Measurements from ENCODE around the gene EGR1. TPM values are rescaled to one million over a fixed set of nuclear protein-coding genes. Genes with fewer than 3 reads are reported as not detected.

EGR1 gene
- total RNA-seq (2014; rRNA removed; shearing (Covaris generic)): 20.1 and 27.8 TPM in 2 replicates

DNA sequence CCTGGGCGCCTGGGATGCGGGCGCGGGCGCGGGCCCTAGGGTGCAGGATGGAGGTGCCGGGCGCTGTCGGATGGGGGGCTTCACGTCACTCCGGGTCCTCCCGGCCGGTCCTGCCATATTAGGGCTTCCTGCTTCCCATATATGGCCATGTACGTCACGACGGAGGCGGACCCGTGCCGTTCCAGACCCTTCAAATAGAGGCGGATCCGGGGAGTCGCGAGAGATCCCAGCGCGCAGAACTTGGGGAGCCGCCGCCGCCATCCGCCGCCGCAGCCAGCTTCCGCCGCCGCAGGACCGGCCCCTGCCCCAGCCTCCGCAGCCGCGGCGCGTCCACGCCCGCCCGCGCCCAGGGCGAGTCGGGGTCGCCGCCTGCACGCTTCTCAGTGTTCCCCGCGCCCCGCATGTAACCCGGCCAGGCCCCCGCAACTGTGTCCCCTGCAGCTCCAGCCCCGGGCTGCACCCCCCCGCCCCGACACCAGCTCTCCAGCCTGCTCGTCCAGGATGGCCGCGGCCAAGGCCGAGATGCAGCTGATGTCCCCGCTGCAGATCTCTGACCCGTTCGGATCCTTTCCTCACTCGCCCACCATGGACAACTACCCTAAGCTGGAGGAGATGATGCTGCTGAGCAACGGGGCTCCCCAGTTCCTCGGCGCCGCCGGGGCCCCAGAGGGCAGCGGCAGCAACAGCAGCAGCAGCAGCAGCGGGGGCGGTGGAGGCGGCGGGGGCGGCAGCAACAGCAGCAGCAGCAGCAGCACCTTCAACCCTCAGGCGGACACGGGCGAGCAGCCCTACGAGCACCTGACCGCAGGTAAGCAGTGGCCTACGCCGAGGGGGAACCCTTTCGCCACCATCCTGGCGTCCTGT lies at the start of gene EGR1:
Gene EGR1 (plus strand): TSS at position 219 of the 864 bp plus-strand sequence. CDS start 283 bp downstream, at position 502.
- peak; percentile 93 for DNase-seq (ENCODE audit: low spot score)

DNA sequence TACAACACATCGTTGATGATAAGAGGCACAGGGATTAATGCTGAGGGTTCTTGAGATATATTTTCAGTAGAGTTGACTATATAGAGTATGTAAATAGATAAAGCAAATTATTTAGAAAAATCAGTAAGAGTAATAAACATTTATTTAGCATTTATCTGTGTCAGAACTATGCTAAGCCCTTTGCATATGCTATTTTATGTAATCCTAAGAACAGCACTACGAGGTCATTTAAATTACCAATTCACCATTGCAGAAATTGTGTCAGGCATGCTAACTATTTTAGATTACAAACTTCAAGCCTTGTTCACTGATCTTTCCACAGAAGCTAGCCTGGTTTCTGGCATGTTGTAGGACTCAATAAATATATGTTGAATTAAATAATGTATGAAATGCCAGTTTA lies 46.8 kb upstream of the EGR1 start:
- DNase-seq (ENCODE audit: low spot score): no peak

DNA sequence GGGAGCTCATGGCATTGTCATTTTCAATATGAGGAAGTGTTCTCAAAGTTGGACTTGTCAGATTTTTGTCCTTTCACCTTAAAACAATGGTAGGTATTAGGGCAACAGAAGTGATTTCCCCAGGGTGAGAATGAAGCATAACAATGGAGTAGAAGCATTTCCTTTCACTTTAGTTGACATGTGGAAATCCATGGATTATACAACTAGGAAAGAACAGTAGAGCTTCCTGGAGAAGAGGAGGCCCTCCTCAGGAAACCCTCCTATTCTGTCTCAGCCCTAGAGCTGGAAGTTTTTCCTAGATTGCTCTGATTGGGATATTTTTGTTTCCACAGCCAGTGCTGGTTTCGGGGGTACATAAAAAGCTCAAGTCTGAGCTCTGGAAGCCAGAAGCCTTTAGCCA lies 40.2 kb upstream of the EGR1 start:
- no peak for DNase-seq (ENCODE audit: low spot score)

- DNase-seq (ENCODE audit: low spot score): no peak
Observed at GRCh38 chr5:138435943-138436342, 29.3 kb upstream of the EGR1 start.

DNA sequence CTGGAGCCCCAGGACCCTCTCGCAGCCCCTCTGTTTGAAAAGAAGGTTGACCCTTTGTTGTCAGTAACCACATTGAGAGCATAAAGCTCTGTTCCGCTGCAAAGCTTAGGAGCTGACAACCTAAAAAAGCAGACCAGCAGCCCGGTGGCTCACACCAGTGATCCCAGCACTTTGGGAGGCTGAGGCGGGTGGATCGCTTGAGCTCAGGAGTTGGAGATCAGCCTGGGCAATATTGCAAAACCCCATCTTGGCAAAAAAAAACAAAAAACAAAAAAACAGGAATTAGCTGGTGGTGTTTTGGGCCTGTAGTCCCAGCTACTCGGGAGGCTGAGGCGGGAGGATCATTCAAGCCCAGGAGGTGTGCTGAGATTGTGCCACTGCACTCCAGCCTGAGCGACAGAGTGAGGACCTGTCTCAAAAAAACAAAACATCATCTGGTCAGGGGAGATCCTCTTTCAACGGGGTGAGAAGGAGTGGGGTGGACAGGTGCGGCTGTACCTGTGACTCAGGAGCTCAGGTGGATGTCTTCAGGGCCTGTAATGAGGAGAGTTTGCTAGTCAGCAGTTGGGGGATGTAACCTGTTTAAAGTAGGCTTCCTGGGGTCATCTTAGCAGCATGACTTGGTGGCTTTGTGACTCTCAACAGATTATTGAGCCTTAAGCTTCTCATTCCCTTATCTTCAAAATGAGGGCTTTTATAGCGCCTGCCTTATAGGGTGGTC lies 27.1 kb upstream of the EGR1 start:
- DNase-seq (ENCODE audit: low spot score): no peak

GRCh38 chr5:138438724-138439476 lies 26.4 kb upstream of the EGR1 start, which contains the start of gene REEP2:
TSS of gene REEP2 (plus strand) at chr5:138439057. CDS start at chr5:138439209, 152 bp downstream.
- DNase-seq (ENCODE audit: low spot score): peak; percentile 26

- DNase-seq (ENCODE audit: low spot score): no peak
Observed at GRCh38 chr5:138439477-138440158, 25.7 kb upstream of the EGR1 start.

DNA sequence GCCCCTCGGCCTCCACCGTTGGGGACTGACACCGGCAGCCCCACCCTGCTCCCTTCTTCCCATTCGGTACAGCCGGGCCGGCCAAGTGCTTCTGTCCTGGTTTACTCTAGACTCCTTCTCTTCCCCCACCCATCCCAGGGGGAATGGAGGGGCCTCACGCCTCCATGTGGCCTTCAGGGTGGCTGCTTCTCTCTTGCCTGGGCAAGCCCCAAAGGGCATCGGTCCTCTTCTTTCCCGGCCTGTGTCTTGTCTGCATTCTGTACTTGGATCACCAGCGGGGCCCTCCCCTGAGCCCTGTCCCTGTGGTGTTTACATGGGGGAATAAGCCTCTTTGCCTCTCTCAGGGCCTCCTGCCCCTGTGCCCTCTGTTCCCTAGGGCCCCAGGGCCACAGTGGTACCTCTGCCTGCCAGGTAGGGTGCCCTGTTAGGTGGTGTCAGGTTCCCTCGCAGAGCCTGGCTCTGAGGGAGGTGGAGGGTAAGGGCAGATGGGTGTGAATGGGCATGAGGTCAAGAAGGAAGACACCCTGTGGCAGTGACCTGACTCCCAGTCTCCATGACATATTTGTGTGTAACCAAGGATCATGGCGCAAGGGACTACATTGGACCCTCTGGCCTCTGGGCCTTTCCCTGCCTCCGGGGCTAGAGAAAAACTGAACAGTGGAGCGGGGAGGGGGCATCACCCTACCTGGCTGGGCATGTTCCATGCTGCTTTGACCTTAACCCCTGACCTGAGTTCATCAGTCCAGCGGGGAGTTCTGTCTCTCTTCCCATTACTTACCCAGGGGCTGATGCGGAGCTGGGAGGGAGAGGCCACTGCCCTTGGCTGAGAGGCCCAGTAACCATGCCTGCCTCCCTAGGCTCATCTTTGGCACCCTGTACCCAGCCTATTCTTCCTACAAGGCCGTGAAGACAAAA lies 24.9 kb upstream of the EGR1 start:
- no peak for DNase-seq (ENCODE audit: low spot score)

GRCh38 chr5:138441221-138441620 lies 24.1 kb upstream of the EGR1 start:
- no peak for DNase-seq (ENCODE audit: low spot score)

DNA sequence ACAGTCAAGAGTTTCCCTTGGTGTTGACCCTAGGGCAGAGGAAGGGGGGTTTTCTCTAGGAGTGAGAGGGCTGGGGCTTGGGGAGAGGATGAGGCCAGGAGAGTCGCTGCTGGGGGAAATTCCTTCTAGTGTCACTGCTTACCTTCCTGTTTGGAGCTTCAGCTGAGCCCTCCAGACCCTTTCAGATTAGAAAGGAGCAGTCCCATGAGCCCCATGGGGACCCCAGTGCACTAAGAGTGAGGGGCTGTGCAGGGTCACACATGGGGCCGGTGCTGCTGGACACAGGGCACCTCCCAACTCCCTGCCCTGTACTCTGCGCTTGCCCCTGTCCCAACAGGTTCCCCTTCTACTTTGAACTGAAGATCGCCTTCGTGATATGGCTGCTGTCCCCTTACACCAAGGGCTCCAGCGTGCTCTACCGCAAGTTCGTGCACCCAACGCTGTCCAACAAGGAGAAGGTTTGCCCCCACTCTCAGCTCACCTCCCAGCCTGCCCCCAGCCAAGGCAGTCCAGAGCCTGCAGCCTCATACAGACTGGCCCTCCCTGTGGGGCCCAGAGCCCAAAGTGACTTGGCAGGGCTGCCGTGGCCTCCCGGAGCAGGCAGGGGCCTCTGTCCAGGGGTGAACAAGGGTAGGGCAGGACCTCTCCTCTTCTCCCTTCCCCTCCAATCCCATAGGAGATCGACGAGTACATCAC lies 21.1 kb upstream of the EGR1 start:
- DNase-seq (ENCODE audit: low spot score): no peak

- no peak for DNase-seq (ENCODE audit: low spot score)
Observed at GRCh38 chr5:138444774-138445546, 20.3 kb upstream of the EGR1 start.

GRCh38 chr5:138445547-138446271 lies 19.6 kb upstream of the EGR1 start:
- DNase-seq (ENCODE audit: low spot score): no peak

DNA sequence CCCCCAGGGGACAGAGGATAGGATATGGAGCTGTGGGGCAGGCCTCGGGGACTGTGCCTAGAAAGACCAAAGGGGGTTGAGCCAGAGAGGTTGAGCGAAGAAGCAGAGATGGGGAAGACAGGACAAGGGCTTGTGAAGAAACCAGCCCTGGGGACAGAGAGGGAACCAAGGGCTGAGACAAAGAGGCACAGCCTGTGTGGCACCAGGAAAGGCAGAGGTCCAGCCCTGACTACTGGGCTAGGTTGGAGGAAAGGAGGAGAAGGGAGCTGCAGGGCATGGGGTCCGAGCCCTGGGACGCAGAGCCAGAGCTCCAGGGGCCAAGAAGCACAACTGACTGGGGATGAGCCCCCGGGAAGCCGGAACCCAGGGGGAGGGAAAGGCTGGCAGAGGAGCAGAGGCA lies 17.2 kb upstream of the EGR1 start:
- DNase-seq (ENCODE audit: low spot score): no peak

DNA sequence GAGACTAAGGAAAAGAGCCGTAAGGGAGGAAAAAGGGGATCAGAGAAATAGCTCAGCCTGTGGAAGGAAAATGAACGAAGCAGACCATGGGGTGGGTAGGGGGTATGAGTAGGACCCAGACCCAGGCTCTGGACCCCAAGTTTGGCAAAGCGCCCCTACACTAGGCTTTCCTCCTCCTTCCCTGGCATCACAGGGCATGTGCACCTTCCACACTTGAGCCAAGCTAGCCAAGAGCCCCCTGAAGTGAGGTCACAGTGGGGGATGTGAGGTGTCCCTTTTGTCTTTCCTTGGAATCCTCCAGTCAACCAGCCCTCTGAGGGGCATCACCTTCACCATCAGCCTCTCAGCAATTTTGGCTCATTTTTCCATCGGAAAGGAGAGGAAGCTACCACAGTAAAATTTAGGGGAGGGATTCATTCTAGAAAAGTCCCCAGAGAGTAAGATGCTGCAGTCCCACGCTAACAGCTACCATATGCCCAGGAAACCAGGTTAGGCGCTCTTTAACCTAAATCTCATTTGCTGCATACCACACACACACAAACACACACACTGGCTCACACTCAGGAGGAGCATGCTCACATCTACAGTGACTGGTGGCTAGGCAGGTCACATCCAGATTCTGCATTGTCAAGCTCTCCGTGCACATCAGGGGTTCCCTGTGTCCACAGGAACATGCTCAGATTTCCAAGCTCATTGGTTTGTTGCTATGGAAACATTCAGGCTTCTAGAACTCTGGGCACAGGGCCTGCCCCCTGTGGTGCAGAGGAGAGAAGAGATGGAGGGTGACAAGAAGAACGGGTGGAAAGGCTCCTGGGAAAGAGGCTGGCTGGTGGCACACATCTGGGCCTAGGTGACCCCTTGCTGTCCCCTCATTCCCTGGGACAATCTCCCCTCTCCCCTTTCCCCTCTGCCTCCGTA lies 16.5 kb upstream of the EGR1 start:
- no peak for DNase-seq (ENCODE audit: low spot score)

GRCh38 chr5:138449501-138450239 lies 15.6 kb upstream of the EGR1 start:
- DNase-seq (ENCODE audit: low spot score): peak; percentile 93

DNA sequence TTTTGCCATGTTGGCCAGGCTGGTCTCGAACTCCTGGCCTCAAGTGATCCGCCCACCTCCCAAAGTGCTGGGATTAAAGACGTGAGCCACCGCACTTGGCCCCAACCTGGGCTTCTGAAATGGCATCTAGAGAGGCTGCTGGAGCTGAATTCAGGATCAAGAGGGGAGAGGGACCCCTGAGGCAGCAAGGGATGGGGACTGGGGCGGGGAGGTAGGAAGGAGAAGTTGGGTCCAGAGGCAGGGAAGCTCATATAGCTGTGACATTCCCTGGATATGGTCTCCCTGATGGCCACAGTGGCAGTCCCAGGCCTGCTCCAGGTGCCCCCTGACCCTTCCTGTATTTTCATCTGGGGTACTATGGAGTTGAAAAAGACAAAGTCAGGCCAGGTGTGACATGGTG lies 14.3 kb upstream of the EGR1 start:
- no peak for DNase-seq (ENCODE audit: low spot score)

Data from HT-29 (cell line).